NB4 (cell line): ENCODE results near the gene DHCR7.

Experiments used
- POLR2A ChIP-seq: IDR thresholded peaks from 2 replicates; pipeline ENCODE4 v1.6.1; 2011; ENCODE audit warnings: mild to moderate bottlenecking; ENCODE audit not compliant: insufficient read length; ENCODE audit errors: extremely low read depth
- TF ChIP-seq, protein P1 (sequence below): IDR thresholded peaks from one replicate; pipeline ENCODE4 v1.5.1; 2012; ENCODE audit warnings: low read depth, low read length
- TF ChIP-seq, protein P2 (sequence below): IDR thresholded peaks from 2 replicates; pipeline ENCODE4 v1.6.1; 2011; ENCODE audit warnings: low read depth, low read length

DNA sequence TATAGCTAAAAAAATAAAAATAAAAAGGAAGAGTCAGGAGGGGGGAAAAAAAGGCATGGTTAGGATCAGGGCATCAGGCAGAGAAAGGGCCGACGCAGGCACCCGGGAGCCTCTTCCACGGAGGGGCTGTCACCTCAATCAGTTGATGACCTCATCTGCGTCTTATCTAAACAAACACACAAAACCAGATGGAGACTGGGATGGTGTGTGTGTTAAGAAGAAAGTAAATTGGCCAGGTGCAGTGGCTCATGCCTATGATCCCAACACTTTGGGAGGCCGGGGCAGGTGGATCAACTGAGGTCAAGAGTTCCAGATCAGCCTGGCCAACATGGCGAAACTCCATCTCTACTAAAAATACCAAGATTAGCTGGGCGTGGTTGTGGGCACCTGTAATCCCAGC lies 63.6 kb downstream of the DHCR7 start:
- TF ChIP-seq, protein P1, sequence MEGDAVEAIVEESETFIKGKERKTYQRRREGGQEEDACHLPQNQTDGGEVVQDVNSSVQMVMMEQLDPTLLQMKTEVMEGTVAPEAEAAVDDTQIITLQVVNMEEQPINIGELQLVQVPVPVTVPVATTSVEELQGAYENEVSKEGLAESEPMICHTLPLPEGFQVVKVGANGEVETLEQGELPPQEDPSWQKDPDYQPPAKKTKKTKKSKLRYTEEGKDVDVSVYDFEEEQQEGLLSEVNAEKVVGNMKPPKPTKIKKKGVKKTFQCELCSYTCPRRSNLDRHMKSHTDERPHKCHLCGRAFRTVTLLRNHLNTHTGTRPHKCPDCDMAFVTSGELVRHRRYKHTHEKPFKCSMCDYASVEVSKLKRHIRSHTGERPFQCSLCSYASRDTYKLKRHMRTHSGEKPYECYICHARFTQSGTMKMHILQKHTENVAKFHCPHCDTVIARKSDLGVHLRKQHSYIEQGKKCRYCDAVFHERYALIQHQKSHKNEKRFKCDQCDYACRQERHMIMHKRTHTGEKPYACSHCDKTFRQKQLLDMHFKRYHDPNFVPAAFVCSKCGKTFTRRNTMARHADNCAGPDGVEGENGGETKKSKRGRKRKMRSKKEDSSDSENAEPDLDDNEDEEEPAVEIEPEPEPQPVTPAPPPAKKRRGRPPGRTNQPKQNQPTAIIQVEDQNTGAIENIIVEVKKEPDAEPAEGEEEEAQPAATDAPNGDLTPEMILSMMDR, result no peak
- no peak for TF ChIP-seq POLR2A
- TF ChIP-seq, protein P2, sequence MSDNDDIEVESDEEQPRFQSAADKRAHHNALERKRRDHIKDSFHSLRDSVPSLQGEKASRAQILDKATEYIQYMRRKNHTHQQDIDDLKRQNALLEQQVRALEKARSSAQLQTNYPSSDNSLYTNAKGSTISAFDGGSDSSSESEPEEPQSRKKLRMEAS, result no peak
